Activated CD8-positive, alpha-beta memory T cell treated with anti-CD3 and anti-CD28 coated beads, Interleukin-2, amount 50 U/mL, for 48 hours (primary cell): ENCODE measurements around the gene SLC15A3.
"Not testable (repeated sequence)": the region's sequence is repeated elsewhere in the genome, so short reads cannot be mapped to it uniquely, and the experiment has no call there.

ENCODE experiments used
- DNase-seq: peaks from one replicate; pipeline ENCODE4 v3.0.0-alpha.2; 2020

The SLC15A3 gene

DNA sequence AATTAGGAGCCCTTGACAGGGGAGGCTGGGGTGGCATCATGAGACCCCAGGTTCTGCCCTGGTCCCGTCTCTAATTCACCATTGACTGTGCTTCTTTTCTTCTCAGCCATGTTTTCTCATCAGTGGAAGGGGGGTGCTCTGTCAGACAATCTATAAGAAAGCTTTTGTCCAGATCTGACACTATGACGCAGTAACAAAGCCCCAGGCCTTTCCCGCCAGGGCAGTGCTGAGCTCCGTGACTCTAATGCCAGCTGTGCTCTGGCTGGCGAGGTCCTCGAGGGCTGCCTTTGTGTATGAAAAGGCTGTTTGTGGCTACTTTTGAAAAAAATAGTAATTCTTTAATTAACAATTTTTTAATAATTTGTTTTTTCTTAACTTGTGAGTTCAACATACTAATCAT, 22.8 kb upstream of the SLC15A3 start:
- DNase-seq: no peak

DNA sequence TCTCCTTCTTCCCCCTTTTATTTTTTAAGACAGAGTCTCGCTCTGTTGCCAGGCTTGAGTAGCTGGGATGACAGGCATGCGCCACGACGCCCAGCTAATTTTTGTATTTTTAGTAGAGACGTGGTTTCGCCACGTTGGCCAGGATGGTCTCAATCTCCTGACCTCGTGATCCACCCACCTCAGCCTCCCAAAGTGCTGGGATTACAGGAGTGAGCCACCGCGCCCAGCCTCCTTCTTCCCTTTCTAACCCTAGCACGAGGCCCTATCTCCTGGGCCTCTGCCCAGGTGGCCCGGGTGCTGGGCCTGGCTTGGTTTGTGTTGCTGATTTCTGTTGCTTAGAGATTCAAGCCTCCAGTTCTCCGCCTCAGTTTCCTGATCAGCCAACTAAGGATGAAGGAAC, 22.3 kb upstream of the SLC15A3 start:
- not testable (repeated sequence) for DNase-seq

- DNase-seq: no peak
Measured at GRCh38 chr11:60973699-60974098, 21.7 kb upstream of the SLC15A3 start.

DNA sequence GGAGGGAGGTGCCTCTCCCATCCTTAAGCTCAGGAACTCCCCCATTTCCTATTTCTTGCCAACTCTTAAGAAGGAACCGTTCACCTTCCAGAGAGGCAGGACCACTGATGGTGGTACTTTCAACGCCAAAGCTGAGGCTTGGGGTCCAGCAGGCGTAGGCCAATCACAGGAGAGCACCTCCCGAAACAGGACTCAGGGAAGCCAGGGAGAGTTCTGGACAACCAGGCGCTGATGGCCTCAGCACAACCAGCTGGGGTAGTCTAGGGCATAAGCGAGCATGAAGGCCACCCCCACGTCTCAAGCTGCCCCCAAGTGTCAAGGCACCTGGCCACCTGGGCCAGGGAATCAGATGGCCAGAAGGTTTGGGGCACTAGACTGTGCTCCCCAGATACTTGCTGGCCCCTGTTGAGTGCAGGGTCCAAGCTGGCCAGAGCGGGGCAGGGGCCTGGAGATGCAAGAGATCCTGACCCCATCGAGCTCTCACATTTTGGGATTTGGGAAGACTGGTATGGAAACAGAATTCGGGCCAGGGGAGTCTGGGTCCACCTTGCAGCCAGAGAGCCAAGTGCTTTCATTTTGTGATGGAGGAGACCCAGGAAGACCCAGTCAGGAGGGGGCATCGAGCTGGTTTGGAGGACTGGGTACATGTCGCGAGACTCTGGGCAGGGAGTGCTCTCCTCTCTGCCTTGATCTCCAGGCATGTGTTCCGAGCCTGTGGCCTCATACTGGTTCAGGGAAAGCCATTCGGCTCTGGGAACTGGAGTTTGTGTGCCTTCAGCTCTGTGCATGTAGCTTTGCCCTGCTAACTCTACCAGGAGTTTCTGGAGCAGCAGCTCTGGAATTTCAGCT, 20.4 kb upstream of the SLC15A3 start:
- no peak for DNase-seq

DNA sequence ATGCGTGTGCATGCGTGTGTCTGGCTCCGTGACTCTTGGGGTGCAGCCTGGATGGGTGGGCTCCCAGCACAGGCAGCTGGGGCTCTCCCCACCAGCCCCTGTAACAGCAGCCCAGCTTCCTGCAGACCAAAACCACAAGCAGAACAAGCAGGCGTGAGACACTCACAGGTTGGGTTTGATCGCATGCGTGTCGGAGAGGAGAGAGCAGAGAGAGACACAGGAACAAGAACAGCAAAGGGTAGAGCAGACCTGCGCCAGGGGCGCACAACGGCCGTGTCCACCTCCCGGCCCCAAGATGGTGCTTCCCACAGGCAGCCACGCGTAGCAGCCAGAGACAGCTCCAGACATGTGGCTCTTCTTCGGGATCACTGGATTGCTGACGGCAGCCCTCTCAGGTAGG, 19.5 kb upstream of the SLC15A3 start, which contains the start of gene CD6:
TSS of gene CD6 (plus strand) at position 161 of the 400 bp plus-strand sequence. CDS start at position 347, 186 bp downstream.
- DNase-seq: no peak

- DNase-seq: no peak
Measured at GRCh38 chr11:60970890-60971289, 18.9 kb upstream of the SLC15A3 start.

DNA sequence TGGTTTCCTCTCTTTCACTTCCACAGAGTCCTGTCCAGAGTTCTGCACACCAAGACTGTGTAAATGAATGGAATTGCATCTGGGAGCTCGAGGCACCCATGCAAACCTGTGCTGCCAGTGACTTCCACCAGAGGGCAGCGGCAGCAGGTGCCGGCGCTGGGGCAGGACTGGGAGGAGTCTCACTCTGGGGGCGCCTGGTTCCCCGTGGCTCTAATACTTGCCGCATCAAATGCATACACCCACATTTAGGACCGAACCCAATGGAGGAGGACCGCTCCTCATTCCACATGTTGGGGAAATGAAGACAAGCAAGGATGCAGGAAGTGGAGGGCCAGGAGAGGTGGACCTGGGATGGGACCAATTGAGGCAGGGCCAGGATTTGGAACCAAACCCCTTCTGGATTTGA, 18.4 kb upstream of the SLC15A3 start:
- DNase-seq: peak; percentile 90

DNA sequence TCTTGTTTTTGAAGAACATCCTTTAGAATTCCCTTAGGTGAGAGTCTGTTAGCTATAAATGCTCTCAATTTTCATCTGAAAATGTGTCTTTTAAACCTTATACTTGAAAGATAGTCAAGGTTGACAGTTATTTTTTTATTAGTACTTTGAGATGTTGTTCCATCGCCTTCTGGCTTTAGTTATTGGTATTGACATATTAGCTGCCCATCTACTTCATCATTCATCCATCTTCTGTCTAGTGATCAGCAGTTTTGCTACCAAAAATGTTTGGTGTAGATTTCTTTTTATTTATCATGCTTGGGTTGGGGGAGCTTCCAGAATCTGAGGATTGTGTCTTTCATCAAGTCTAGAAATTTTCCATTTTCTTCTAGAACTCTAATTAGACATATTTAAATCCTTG, 16.2 kb upstream of the SLC15A3 start:
- no peak for DNase-seq

GRCh38 chr11:60966890-60967289, 14.9 kb upstream of the SLC15A3 start:
- no peak for DNase-seq

GRCh38 chr11:60964801-60965200, 12.8 kb upstream of the SLC15A3 start:
- DNase-seq: no peak

GRCh38 chr11:60960405-60960804, 8.4 kb upstream of the SLC15A3 start:
- no peak for DNase-seq

GRCh38 chr11:60959431-60959830, 7.5 kb upstream of the SLC15A3 start:
- no peak for DNase-seq

DNA sequence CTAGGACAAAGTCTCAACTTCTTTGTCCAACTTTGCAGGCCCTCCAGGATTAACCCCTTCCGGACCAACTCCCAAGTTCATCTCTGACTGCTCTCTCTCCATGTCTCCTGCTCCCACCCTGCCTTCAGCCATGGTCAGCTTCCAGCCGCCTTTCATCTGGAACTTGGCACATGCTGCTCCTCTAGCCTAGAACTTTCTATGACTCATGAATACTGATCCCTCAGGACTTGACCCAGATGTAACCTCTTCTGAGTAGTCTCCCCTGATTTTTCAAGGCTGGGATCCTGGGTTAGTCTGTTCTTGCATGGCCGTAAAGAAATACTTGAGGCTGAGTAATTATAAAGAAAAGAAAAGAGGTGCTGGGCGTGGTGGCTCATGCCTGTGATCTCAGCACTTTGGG, 5.2 kb upstream of the SLC15A3 start:
- DNase-seq: no peak

GRCh38 chr11:60955571-60955970, 3.6 kb upstream of the SLC15A3 start:
- DNase-seq: no peak

- no peak for DNase-seq
Measured at GRCh38 chr11:60954421-60954820, 2.4 kb upstream of the SLC15A3 start.

- no peak for DNase-seq
Measured at GRCh38 chr11:60953781-60954180, 1.8 kb upstream of the SLC15A3 start.

GRCh38 chr11:60952742-60953170, 780 bp upstream of the SLC15A3 start:
- DNase-seq: no peak

GRCh38 chr11:60951606-60951903, 421 bp downstream of the SLC15A3 start:
- no peak for DNase-seq

DNA sequence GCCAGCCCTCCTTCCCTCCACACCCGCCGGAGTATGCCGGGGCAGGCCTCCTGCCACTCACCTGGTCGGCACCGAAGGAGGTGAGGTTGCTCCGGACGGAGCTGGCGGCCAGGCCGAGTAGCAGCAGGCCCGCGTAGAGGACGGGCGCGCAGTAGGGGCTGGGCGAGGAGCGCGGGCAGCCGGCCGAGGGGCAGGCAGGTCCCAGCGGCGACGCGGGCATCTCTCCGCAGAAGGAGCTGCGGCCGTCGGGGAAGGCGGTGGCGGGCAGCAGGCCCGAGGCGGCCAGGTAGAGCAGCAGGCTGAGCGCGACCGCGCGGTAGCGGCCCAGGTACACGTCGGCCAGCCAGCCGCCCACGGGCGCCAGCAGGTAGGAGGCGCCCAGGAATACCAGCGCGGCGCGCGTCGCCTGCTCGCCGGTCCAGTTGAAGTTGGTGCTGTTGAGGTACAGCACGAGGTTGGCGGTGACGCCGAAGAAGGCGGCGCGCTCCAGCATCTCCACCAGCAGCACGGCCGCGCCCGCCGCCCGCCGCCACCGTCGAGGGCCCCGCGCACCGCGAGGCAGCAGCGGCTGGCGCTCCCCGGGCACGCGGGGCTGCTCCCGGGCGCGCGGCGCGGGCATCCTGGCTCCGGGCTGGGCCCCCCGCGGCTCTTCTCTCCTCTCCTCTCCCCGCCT, 907 bp downstream of the SLC15A3 start:
- DNase-seq: peak; percentile 71

GRCh38 chr11:60950024-60950423, 2.0 kb downstream of the SLC15A3 start:
- no peak for DNase-seq

GRCh38 chr11:60948250-60948649, 3.7 kb downstream of the SLC15A3 start:
- no peak for DNase-seq

GRCh38 chr11:60947700-60948099, 4.3 kb downstream of the SLC15A3 start:
- DNase-seq: no peak

DNA sequence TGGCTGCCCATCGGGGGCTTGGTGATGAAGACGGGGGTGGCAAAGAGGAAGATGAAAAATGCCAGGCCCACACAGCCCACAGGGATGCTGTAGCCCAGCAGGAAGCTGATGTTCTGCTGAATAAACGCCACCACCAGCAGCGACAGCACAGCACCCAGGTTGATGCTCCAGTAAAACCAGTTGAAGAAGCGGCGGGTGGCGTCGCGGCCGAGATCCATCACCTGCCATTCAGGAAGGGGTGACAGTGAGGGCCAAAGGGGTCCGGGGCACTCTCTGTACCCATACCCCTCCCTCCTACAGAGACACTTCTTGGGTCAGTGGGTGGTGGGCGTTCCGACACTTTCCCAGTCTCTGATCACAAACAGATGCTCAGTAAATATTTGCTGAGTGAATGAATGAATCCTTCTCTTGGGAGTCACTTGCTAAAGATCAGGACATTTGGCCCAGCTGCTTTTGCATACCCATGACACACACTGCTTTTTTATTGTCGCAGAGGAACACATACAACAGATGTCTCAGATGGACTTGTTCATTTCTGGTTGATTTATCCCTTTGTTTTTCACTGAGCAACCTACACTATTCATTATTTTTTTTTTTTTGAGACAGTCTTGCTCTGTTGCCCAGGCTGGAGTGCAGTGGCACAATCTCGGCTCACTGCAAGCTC, 5.2 kb downstream of the SLC15A3 start:
- no peak for DNase-seq

GRCh38 chr11:60945295-60945667, 6.7 kb downstream of the SLC15A3 start:
- DNase-seq: no peak
